GM23338 (cell line): ENCODE results near the gene KDM5C. TPM values are rescaled to one million over a fixed set of nuclear protein-coding genes. Genes with fewer than 3 reads are reported as not detected.

Source experiments
- ATAC-seq: fragments of 200-7000 bp; cut with Tn5 transposase; 3 replicates; pipeline ENCODE4 v1.9.1; 2020
- DNase-seq: peaks from one replicate; pipeline ENCODE4 v3.0.0-alpha.2; 2015; ENCODE audit warnings: low spot score
- H2AFZ ChIP-seq: fragments of 200-600 bp; sonication (generic); 2 replicates; pipeline ENCODE4 v1.8.0; 2016; ENCODE audit warnings: antibody characterized with exemption, mild to moderate bottlenecking, moderate library complexity
- H3F3A ChIP-seq: fragments of 200-600 bp; sonication (generic); replicated peaks from 2 replicates; pipeline ENCODE4 v1.8.0; 2017; ENCODE audit warnings: antibody characterized with exemption, mixed run types, low read depth
- H3K27ac ChIP-seq: fragments of 200-600 bp; sonication (generic); 2 replicates; pipeline ENCODE4 v1.6.1; 2016; ENCODE audit warnings: low read depth
- H3K27me3 ChIP-seq: fragments of 200-600 bp; sonication (generic); 2 replicates; pipeline ENCODE4 v1.8.0; 2016; ENCODE audit warnings: mild to moderate bottlenecking, mixed run types, moderate library complexity; ENCODE audit not compliant: insufficient read depth
- H3K36me3 ChIP-seq: fragments of 200-600 bp; sonication (generic); 2 replicates; pipeline ENCODE4 v1.8.0; 2016; ENCODE audit warnings: mild to moderate bottlenecking; ENCODE audit not compliant: insufficient read depth
- H3K4me1 ChIP-seq: fragments of 200-600 bp; sonication (generic); 2 replicates; pipeline ENCODE4 v1.8.0; 2016; ENCODE audit warnings: mild to moderate bottlenecking, moderate library complexity; ENCODE audit not compliant: insufficient read depth
- H3K4me2 ChIP-seq: fragments of 200-600 bp; sonication (generic); 2 replicates; pipeline ENCODE4 v1.7.1; 2017; ENCODE audit warnings: mixed run types
- H3K4me3 ChIP-seq: fragments of 200-600 bp; sonication (generic); 2 replicates; pipeline ENCODE4 v1.6.1; 2016; ENCODE audit warnings: mixed run types
- H3K79me2 ChIP-seq: fragments of 200-600 bp; sonication (generic); replicated peaks from 2 replicates; pipeline ENCODE4 v1.8.0; 2017; ENCODE audit warnings: mild to moderate bottlenecking; ENCODE audit not compliant: insufficient read depth
- H3K9me2 ChIP-seq: fragments of 200-600 bp; sonication (generic); 2 replicates; pipeline ENCODE4 v1.8.0; 2017; ENCODE audit not compliant: insufficient read depth
- H4K20me1 ChIP-seq: fragments of 200-600 bp; sonication (generic); replicated peaks from 2 replicates; pipeline ENCODE4 v1.8.0; 2017; ENCODE audit warnings: mild to moderate bottlenecking; ENCODE audit not compliant: insufficient read depth
- H3K27ac Mint-ChIP-seq: 2 replicates; pipeline ENCODE4 v1.8.0; 2020; ENCODE audit warnings: inconsistent platforms, mild to moderate bottlenecking, moderate library complexity, mixed read lengths
- H3K27me3 Mint-ChIP-seq: 3 replicates; pipeline ENCODE4 v1.8.0; 2022; ENCODE audit warnings: low read depth, mild to moderate bottlenecking, moderate library complexity, mixed read lengths, inconsistent platforms; ENCODE audit not compliant: insufficient read depth, poor library complexity
- H3K36me3 Mint-ChIP-seq: 3 replicates; pipeline ENCODE4 v1.8.0; 2021; ENCODE audit warnings: low read depth, mild to moderate bottlenecking, inconsistent platforms, moderate library complexity, mixed read lengths
- H3K4me1 Mint-ChIP-seq: 3 replicates; pipeline ENCODE4 v1.8.0; 2020; ENCODE audit warnings: mild to moderate bottlenecking, inconsistent platforms, mixed read lengths
- H3K4me3 Mint-ChIP-seq: 3 replicates; pipeline ENCODE4 v1.8.0; 2021; ENCODE audit warnings: moderate library complexity, mild to moderate bottlenecking, inconsistent platforms, mixed read lengths
- H3K9me3 Mint-ChIP-seq: 3 replicates; pipeline ENCODE4 v1.8.0; 2020; ENCODE audit warnings: moderate library complexity, mild to moderate bottlenecking, inconsistent platforms, mixed read lengths
- CREB1 ChIP-seq: fragments of 250-450 bp; sonication (Bioruptor Pico); IDR thresholded peaks from 2 replicates; pipeline ENCODE4 v1.5.0; 2020; ENCODE audit warnings: low read depth, mild to moderate bottlenecking, moderate library complexity
- CTCF ChIP-seq, 2 experiments: fragments of 200-600 bp in 1 of 2; sonication (generic) in 1 of 2; conservative IDR thresholded peaks; 2 replicates each; pipeline versions ENCODE4 v1.5.1 to v1.6.1; 2016 to 2017; ENCODE audit warnings: antibody characterized with exemption in 2 of 2, low read depth in 2 of 2, mild to moderate bottlenecking in 2 of 2, moderate library complexity in 1 of 2
- ETS1 ChIP-seq: IDR thresholded peaks from 2 replicates; pipeline ENCODE4 v1.6.1; 2016; ENCODE audit warnings: antibody characterized with exemption
- EZH2 ChIP-seq: fragments of 200-600 bp; sonication (generic); IDR thresholded peaks from one replicate; pipeline ENCODE4 v1.8.0; 2017; ENCODE audit warnings: antibody characterized with exemption, mild to moderate bottlenecking, low read depth; ENCODE audit not compliant: unreplicated experiment
- EZH2phosphoT487 ChIP-seq: fragments of 200-600 bp; sonication (generic); IDR thresholded peaks from one replicate; pipeline ENCODE4 v1.8.1; 2018; ENCODE audit warnings: antibody characterized with exemption; ENCODE audit not compliant: unreplicated experiment
- JUNB ChIP-seq: IDR thresholded peaks from one replicate; pipeline ENCODE4 v1.6.1; 2016; ENCODE audit warnings: antibody characterized with exemption; ENCODE audit not compliant: unreplicated experiment
- NANOG ChIP-seq: IDR thresholded peaks from 2 replicates; pipeline ENCODE4 v1.6.1; 2016; ENCODE audit warnings: antibody characterized with exemption, borderline replicate concordance
- POLR2AphosphoS5 ChIP-seq: IDR thresholded peaks from 2 replicates; pipeline ENCODE4 v1.6.1; 2016; ENCODE audit warnings: antibody characterized with exemption, low read depth
- REST ChIP-seq: IDR thresholded peaks from one replicate; pipeline ENCODE4 v1.6.1; 2018; ENCODE audit warnings: antibody characterized with exemption; ENCODE audit not compliant: unreplicated experiment
- STAT1 ChIP-seq: IDR thresholded peaks from one replicate; pipeline ENCODE4 v1.6.1; 2016; ENCODE audit warnings: antibody characterized with exemption; ENCODE audit not compliant: unreplicated experiment
- ZNF114 ChIP-seq: fragments of 250-450 bp; sonication (Bioruptor Pico); IDR thresholded peaks from 2 replicates; pipeline ENCODE4 v1.5.0; 2020; ENCODE audit warnings: mild to moderate bottlenecking, moderate library complexity
- ZNF331 ChIP-seq: fragments of 250-450 bp; sonication (Bioruptor Pico); IDR thresholded peaks from 2 replicates; pipeline ENCODE4 v1.5.0; 2020; ENCODE audit warnings: low read depth, mild to moderate bottlenecking, moderate library complexity
- ZNF462 ChIP-seq: fragments of 250-450 bp; sonication (Bioruptor Pico); IDR thresholded peaks from 2 replicates; pipeline ENCODE4 v1.5.0; 2020; ENCODE audit warnings: mild to moderate bottlenecking, moderate library complexity
- polyA plus RNA-seq: library from polyadenylated mRNA; unstranded; fragments of >200 nt; fragmentation: Nextera tagmentation; extraction: Ambion mirVana; gene quantifications from 2 replicates; pipeline ENCODE4 v1.2.1, GENCODE V29; 2016
- total RNA-seq: library from RNA; depleted of rRNA; stranded (reverse); fragments of >200 nt; shearing (Covaris generic); gene quantifications from 2 replicates; pipeline ENCODE4 v1.2.3, GENCODE V29; 2014

Gene KDM5C
- total and polyA plus RNA-seq, 2 experiments from 2014 or later, result 20.3 to 173 TPM

GRCh38 chrX:53194308-53194707 is 30.7 kb downstream of the KDM5C start:
- Mint-ChIP-seq H3K27me3 (no peaks in the 10 kb centered on the region), H3K4me1 (peaks cover 3% of the 10 kb centered on the region), H3K36me3 (peaks cover 41% of the 10 kb centered on the region), H3K9me3 (no peaks in the 10 kb centered on the region), H3K27ac (no peak overlapping the region), H3K4me3 (no peak overlapping the region)
- Histone ChIP-seq H3K27ac (no peak overlapping the region), H3K79me2 (no peaks in the 10 kb centered on the region), H4K20me1 (no peaks in the 10 kb centered on the region; the same call in 1 of the 2 replicates), H3K4me2 (no peak overlapping the region), H3K27me3 (no peaks in the 10 kb centered on the region), H3K9me2 (no peaks in the 10 kb centered on the region), H3K4me3 (no peak overlapping the region), H3K4me1 (no peaks in the 10 kb centered on the region), H3K36me3 (peaks cover 3% of the 10 kb centered on the region; the same call in 1 of the 2 replicates), H2AFZ (no peak overlapping the region), H3F3A (no peaks in the 10 kb centered on the region)
- no peak for DNase-seq
- TF ChIP-seq ZNF462, result no peak
- no peak for TF ChIP-seq ZNF331 (CRISPR knock-in tag)
- TF ChIP-seq CREB1 (CRISPR knock-in tag), result no peak
- TF ChIP-seq ETS1, result no peak
- TF ChIP-seq JUNB, result no peak
- no peak for TF ChIP-seq STAT1
- TF ChIP-seq CTCF (conservative IDR thresholded peaks at IDR 0.05; ENCODE audit: low read depth in 2 of 2), result no peak
- TF ChIP-seq REST, result no peak
- TF ChIP-seq EZH2, result no peak
- TF ChIP-seq ZNF114, result no peak
- TF ChIP-seq NANOG, result no peak
- TF ChIP-seq EZH2phosphoT487, result no peak
- no peak for TF ChIP-seq POLR2AphosphoS5
- no peak for ATAC-seq
